GM13977 (cell line): Measurements from ENCODE around the gene HOXB6.

Experiments used
- DNase-seq: peaks from one replicate; pipeline ENCODE4 v3.0.0; 2012; ENCODE audit warnings: low spot score
- CTCF ChIP-seq: IDR thresholded peaks from 2 replicates; pipeline ENCODE4 v1.5.1; 2012; ENCODE audit warnings: mild to moderate bottlenecking, control low read depth; ENCODE audit not compliant: insufficient read depth; ENCODE audit errors: extremely low read depth, missing control alignments
- in situ Hi-C: fragments of 300-500 bp; cut with MboI; formaldehyde crosslinking; loops from one replicate; pipeline ENCODE4 v1.12.0; 2022; ENCODE audit warnings: low sequenced_read_pairs, low pct_unique_long_range_greater_than_20kb, mixed read lengths, inconsistent platforms; ENCODE audit not compliant: unreplicated experiment

Gene HOXB6

GRCh38 chr17:48551596-48552465, 53.0 kb downstream of the HOXB6 start:
- TF ChIP-seq CTCF, result no peak
- in situ Hi-C loops, result no loop called here
- no peak for DNase-seq

- no peak for DNase-seq
- no peak for TF ChIP-seq CTCF
- in situ Hi-C loops, result no loop called here
These were observed 53.6 kb downstream of the HOXB6 start for GRCh38 chr17:48551214-48551555.

GRCh38 chr17:48550502-48551213, 54.1 kb downstream of the HOXB6 start:
- in situ Hi-C loops, result no loop called here
- TF ChIP-seq CTCF, result no peak
- no peak for DNase-seq

- in situ Hi-C loops, result no loop called here
- TF ChIP-seq CTCF, result no peak
- no peak for DNase-seq
These were observed 54.8 kb downstream of the HOXB6 start for GRCh38 chr17:48549914-48550501.

- in situ Hi-C loops, result no loop called here
- TF ChIP-seq CTCF, result no peak
- no peak for DNase-seq
These were observed 55.5 kb downstream of the HOXB6 start for GRCh38 chr17:48549281-48549630.

GRCh38 chr17:48548523-48549280, 56.1 kb downstream of the HOXB6 start:
- no peak for DNase-seq
- TF ChIP-seq CTCF, result no peak
- in situ Hi-C loops, result no loop called here
